ENCODE data around the gene ZNF432. TPM values are rescaled to one million over a fixed set of nuclear protein-coding genes. Genes with fewer than 3 reads are reported as not detected.

Gene ZNF432
- total and polyA plus RNA-seq, 2 of the 13 experiments (the other 11 are each of a cell fraction or from before 2014, with no cell fraction given) = 4.1 to 8.7 TPM

GRCh38 chr19:51986309-51987291, 62.0 kb downstream of the ZNF432 start, which contains the start of gene ZNF350 (continued):
- TF ChIP-seq ZNF225 (CRISPR knock-in tag; IDR thresholded peaks at IDR 0.05) (no peak), ZNF263 (CRISPR knock-in tag; IDR thresholded peaks at IDR 0.05) (no peak), ZNF281 (CRISPR knock-in tag; IDR thresholded peaks at IDR 0.05; ENCODE audit: borderline replicate concordance) (no peak), NCOA1 (CRISPR knock-in tag; IDR thresholded peaks at IDR 0.05) (no peak), TBL1XR1 (IDR thresholded peaks at IDR 0.05; ENCODE audit: borderline replicate concordance, low read length, partially characterized antibody) (no peak), HMGA1 (CRISPR knock-in tag; conservative IDR thresholded peaks at IDR 0.05) (no peak), GABPB1 (CRISPR knock-in tag; IDR thresholded peaks at IDR 0.05) (peak; percentile 84), GRHL1 (CRISPR knock-in tag; conservative IDR thresholded peaks at IDR 0.05) (no peak), ZNF33A (CRISPR knock-in tag; IDR thresholded peaks at IDR 0.05; ENCODE audit: borderline replicate concordance) (no peak), NFE2L2 (IDR thresholded peaks at IDR 0.05; ENCODE audit: low read length) (no peak), NR2F2 (IDR thresholded peaks at IDR 0.05; ENCODE audit: borderline replicate concordance, low read depth) (no peak; the same call in 1 of the 2 replicates), PPARG (CRISPR knock-in tag; conservative IDR thresholded peaks at IDR 0.05) (peak; percentile 76), ZNF644 (CRISPR knock-in tag; IDR thresholded peaks at IDR 0.05; ENCODE audit: low read depth) (peak; percentile 59; the same call in 1 of the 2 replicates), ZSCAN22 (CRISPR knock-in tag; IDR thresholded peaks at IDR 0.05) (no peak), MEF2D (CRISPR knock-in tag; IDR thresholded peaks at IDR 0.05) (peak; percentile 49; the same call in 1 of the 2 replicates), ZNF383 (CRISPR knock-in tag; IDR thresholded peaks at IDR 0.05; ENCODE audit: borderline replicate concordance) (no peak), SP1 (IDR thresholded peaks at IDR 0.05) (no peak), SP1 (CRISPR knock-in tag; IDR thresholded peaks at IDR 0.05) (no peak), DBP (CRISPR knock-in tag; IDR thresholded peaks at IDR 0.05; ENCODE audit: not compliant biosample characterization) (no peak), IRF2 (CRISPR knock-in tag; IDR thresholded peaks at IDR 0.05) (peak; percentile 100), MED8 (CRISPR knock-in tag; IDR thresholded peaks at IDR 0.05; ENCODE audit: insufficient replicate concordance) (no peak), KAT2B (IDR thresholded peaks at IDR 0.05; ENCODE audit: borderline replicate concordance, low read depth, low read length) (no peak), CHD4 (IDR thresholded peaks at IDR 0.05; ENCODE audit: borderline replicate concordance, low read length) (no peak; the same call in 1 of the 2 replicates), ZFP90 (CRISPR knock-in tag; IDR thresholded peaks at IDR 0.05; ENCODE audit: borderline replicate concordance) (0 out of 2 replicates have a peak, but pooled peaks have one; percentile 27), PLRG1 (conservative IDR thresholded peaks at IDR 0.05) (no peak)
